PFSK-1 (cell line): ENCODE results near the gene ZNF710.

Source experiments
- POLR2AphosphoS5 ChIP-seq: IDR thresholded peaks from 2 replicates; pipeline ENCODE4 v1.6.1; 2012; ENCODE audit warnings: low read depth, mild to moderate bottlenecking, control low read depth, low read length, moderate library complexity
- TF ChIP-seq, protein P1 (sequence below), 2 experiments: IDR thresholded peaks; 2 replicates each; pipeline versions ENCODE4 v1.6.1 to v1.8.0; 2011 to 2012; ENCODE audit warnings: low read depth in 2 of 2, low read length in 2 of 2, control low read depth in 1 of 2, inconsistent platforms in 1 of 2, mild to moderate bottlenecking in 1 of 2, moderate library complexity in 1 of 2; ENCODE audit not compliant: insufficient read depth in 1 of 2

DNA sequence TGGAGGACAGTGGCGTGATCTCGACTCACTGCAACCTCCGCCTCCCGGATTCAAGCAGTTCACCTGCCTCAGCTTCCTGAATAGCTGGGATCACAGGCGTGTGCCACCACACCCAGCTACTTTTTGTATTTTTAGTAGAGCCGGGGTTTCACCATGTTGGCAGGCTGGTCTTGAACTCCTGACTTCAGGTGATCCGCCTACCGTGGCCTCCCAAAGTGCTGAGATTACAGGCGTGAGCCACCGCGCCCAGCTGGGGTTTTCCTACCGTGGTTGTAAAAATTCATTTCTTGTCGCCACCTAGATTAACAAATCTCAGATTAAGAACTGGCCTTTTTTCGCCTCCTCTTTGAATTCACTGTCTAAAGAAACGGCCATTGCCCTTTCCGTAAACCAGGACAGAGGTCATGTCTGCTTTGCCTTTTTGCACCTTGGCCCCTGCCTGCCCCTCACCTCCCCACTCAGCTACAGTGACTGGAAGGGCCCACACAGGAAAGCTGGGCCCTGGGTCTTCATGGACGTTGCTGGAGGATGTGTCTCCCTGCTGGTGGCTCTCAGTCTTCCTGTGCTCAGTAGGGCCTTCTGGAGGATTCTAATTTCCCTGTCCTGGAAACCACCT is 17.2 kb downstream of the ZNF710 start:
- TF ChIP-seq POLR2AphosphoS5 = no peak
- TF ChIP-seq, protein P1, sequence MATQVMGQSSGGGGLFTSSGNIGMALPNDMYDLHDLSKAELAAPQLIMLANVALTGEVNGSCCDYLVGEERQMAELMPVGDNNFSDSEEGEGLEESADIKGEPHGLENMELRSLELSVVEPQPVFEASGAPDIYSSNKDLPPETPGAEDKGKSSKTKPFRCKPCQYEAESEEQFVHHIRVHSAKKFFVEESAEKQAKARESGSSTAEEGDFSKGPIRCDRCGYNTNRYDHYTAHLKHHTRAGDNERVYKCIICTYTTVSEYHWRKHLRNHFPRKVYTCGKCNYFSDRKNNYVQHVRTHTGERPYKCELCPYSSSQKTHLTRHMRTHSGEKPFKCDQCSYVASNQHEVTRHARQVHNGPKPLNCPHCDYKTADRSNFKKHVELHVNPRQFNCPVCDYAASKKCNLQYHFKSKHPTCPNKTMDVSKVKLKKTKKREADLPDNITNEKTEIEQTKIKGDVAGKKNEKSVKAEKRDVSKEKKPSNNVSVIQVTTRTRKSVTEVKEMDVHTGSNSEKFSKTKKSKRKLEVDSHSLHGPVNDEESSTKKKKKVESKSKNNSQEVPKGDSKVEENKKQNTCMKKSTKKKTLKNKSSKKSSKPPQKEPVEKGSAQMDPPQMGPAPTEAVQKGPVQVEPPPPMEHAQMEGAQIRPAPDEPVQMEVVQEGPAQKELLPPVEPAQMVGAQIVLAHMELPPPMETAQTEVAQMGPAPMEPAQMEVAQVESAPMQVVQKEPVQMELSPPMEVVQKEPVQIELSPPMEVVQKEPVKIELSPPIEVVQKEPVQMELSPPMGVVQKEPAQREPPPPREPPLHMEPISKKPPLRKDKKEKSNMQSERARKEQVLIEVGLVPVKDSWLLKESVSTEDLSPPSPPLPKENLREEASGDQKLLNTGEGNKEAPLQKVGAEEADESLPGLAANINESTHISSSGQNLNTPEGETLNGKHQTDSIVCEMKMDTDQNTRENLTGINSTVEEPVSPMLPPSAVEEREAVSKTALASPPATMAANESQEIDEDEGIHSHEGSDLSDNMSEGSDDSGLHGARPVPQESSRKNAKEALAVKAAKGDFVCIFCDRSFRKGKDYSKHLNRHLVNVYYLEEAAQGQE (IDR thresholded peaks at IDR 0.05; ENCODE audit: insufficient read depth in 1 of 2, low read depth in 2 of 2, low read length in 2 of 2) = no peak
